ENCODE data around the gene ABCF1.

GRCh38 chr6:30570740-30571074, 535 bp upstream of the ABCF1 start:
- TF ChIP-seq EP300 (IDR thresholded peaks at IDR 0.05) = no peak
- no peak for TF ChIP-seq CTCF (IDR thresholded peaks at IDR 0.05)
- TF ChIP-seq POLR2A (IDR thresholded peaks at IDR 0.05) = no peak

Data from suprapubic skin (tissue), 3 donors.